ENCODE results near the gene TMED4.

The TMED4 gene

DNA sequence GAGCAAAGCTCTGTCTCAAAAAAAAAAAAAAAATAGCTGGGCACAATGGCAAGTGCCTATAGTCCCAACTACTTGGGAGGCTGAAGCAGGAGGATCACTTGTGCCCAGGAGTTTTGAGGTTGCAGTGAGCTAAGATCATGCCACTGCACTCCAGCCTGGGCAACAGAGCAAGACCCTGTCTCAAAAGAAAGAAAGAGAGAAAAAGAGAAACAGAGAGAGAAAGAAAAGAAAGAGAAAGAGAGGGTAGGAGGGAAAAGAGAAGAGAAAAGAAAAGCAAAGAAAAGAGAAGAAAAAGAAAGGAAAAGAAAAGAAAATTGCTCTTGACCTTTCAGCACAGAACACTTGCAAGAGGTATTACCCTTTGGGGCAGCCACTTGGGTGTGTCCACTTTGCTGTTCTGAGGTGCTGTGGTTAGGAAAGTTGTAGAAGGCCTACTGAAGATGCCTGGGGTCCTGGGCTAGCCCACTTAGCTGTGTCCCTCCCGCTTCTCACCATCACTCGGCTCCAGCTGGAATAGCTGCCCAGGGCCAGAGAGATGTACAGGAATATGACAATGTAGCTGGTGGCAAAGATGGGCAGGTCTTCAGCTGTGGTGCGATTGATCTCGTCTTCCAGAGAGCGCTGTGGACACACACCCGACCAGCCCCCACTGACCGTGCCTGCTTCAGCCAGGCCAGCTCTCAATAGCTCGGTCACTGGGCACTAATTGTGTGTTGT lies 46.5 kb downstream of the TMED4 start:
- no peak overlapping the region for H3K27ac Mint-ChIP-seq
- no peaks in the 10 kb centered on the region for H3K36me3 Mint-ChIP-seq
- peaks cover 4% of the 10 kb centered on the region for H3K4me1 Mint-ChIP-seq
- CTCF ChIA-PET = interaction anchor here (0.6 to 3.1 kb wide), 8 partner anchors 10 to 602 kb away, joined by 3 to 21 read pairs (median 3); no protein-coding TSS in a partner anchor
- no peak overlapping the region for H3K4me3 Mint-ChIP-seq
- no peaks in the 10 kb centered on the region for H3K9me3 Mint-ChIP-seq
- no peak for DNase-seq
- H3K27me3 Mint-ChIP-seq = peaks cover 12% of the 10 kb centered on the region

DNA sequence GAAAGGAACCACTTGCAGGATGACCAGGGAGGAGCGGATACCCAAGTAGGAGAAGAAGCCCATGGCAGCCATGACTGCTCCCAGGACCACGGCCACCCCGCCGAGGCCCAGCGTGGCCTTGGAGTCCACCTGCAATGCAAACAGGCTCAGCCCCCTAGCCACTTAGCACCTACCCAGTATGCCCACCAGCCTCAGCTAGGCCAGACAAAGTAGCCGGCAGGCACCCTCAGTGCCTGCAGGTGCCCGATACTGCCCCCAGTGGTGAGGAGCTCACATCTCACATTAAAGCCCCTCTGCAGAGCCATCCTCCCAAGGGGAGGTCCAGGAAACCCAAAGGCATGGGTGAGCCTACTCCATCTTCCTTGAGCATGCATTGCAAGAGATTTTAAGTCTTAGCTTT lies 47.5 kb downstream of the TMED4 start:
- peaks cover 4% of the 10 kb centered on the region for H3K4me1 Mint-ChIP-seq
- CTCF ChIA-PET = interaction anchor here (0.7 to 3.1 kb wide), 13 partner anchors 9 to 603 kb away, joined by 3 to 21 read pairs (median 4); partner anchors contain the start of gene MYL7
- no peaks in the 10 kb centered on the region for H3K9me3 Mint-ChIP-seq
- H3K36me3 Mint-ChIP-seq = no peaks in the 10 kb centered on the region
- H3K27ac Mint-ChIP-seq = no peak overlapping the region
- peak; percentile 66 for DNase-seq
- peaks cover 12% of the 10 kb centered on the region for H3K27me3 Mint-ChIP-seq
- H3K4me3 Mint-ChIP-seq = no peak overlapping the region

- Mint-ChIP-seq H3K9me3 (peaks cover under 1% of the 10 kb centered on the region), H3K27me3 (peaks cover 12% of the 10 kb centered on the region), H3K27ac (no peak overlapping the region)
Measured at GRCh38 chr7:44534087-44534486, 47.9 kb downstream of the TMED4 start.

DNA sequence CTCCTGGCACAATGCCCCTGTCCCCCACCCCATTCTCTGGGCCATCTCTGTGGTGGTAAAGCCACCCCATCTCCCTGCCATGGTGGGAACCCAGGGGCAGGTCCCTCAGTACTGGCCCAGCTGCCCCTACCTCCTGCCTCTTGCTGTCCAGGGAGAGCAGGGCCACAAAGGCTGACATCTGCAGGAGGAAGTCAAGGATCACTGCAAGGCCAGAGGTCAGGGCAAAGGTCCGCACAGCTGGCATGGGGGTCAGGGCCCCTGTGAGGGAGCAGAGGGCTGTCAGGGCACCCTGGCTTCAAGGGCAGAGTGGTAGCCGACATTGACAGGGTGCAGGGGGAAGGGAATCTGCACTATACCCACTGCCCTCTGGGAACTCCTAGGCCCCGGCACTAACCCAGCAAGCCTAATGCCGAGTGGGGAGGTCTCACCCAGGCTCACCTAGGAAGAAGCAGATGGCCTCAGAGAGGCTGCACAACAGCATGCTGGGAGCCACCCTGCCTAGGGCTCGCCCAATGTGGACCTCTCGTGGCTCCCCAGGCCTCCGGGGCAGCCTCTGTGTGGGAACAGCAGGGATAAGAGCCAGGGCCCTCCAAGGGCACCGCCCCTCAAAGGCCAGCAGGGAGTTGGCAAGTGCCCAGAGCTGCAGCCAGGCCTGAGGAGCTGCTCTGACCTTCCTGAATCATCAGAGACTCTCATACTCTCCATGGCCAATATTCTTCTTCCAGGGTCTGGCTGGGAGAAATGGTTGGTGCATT lies 48.6 kb downstream of the TMED4 start:
- CTCF ChIA-PET = interaction anchor here (1.4 to 3.1 kb wide), 4 partner anchors 9 to 33 kb away, joined by 5 to 21 read pairs (median 8); no protein-coding TSS in a partner anchor
- Mint-ChIP-seq H3K27ac (no peak overlapping the region), H3K9me3 (peaks cover 2% of the 10 kb centered on the region), H3K36me3 (no peaks in the 10 kb centered on the region), H3K4me3 (no peak overlapping the region), H3K27me3 (peaks cover 12% of the 10 kb centered on the region), H3K4me1 (peaks cover 4% of the 10 kb centered on the region)
- no peak for DNase-seq

More at GRCh38 chr7:44534087-44534486, 47.9 kb downstream of the TMED4 start:
- H3K4me3 Mint-ChIP-seq = no peak overlapping the region
- DNase-seq = no peak
- H3K4me1 Mint-ChIP-seq = peaks cover 4% of the 10 kb centered on the region
- H3K36me3 Mint-ChIP-seq = no peaks in the 10 kb centered on the region
- CTCF ChIA-PET = interaction anchor here (0.7 to 3.1 kb wide), 12 partner anchors 9 to 392 kb away, joined by 3 to 21 read pairs (median 4); partner anchors contain the start of gene MYL7

GRCh38 chr7:44531421-44532380 lies 50.3 kb downstream of the TMED4 start:
- Mint-ChIP-seq H3K27me3 (peaks cover 12% of the 10 kb centered on the region), H3K36me3 (no peaks in the 10 kb centered on the region), H3K9me3 (peaks cover 2% of the 10 kb centered on the region), H3K4me3 (no peak overlapping the region), H3K4me1 (peaks cover 4% of the 10 kb centered on the region), H3K27ac (no peak overlapping the region)
- CTCF ChIA-PET = no interaction called here
- no peak for DNase-seq

GRCh38 chr7:44530990-44531389 lies 51.0 kb downstream of the TMED4 start:
- H3K27me3 Mint-ChIP-seq = peaks cover 14% of the 10 kb centered on the region
- peaks cover 4% of the 10 kb centered on the region for H3K4me1 Mint-ChIP-seq
- H3K36me3 Mint-ChIP-seq = no peaks in the 10 kb centered on the region
- H3K27ac Mint-ChIP-seq = no peak overlapping the region
- CTCF ChIA-PET = no interaction called here
- DNase-seq = no peak
- H3K4me3 Mint-ChIP-seq = no peak overlapping the region
- peaks cover 4% of the 10 kb centered on the region for H3K9me3 Mint-ChIP-seq
